ENCODE measurements around the gene MRTFA.

MRTFA gene

GRCh38 chr22:40463683-40464082 lies 172.8 kb downstream of the MRTFA start:
- H3K4me1 ChIP-seq (ENCODE audit: control insufficient read depth, insufficient read depth, low read length, unreplicated experiment) = no peaks in the 10 kb centered on the region
- H3K36me3 ChIP-seq (ENCODE audit: insufficient read depth, low read length) = no peaks in the 10 kb centered on the region
- no peaks in the 10 kb centered on the region for H3K27me3 ChIP-seq (ENCODE audit: insufficient read depth, low read length)
- no peak overlapping the region for H3K4me3 ChIP-seq (ENCODE audit: low read depth, low read length)
- no peak overlapping the region for H3K27ac ChIP-seq (ENCODE audit: low read depth, low read length)
- peaks cover under 1% of the 10 kb centered on the region for H3K79me2 ChIP-seq (ENCODE audit: control insufficient read depth, insufficient read depth, low read length, unreplicated experiment)
- no peak overlapping the region for H2AFZ ChIP-seq (ENCODE audit: low read length, unreplicated experiment)

GRCh38 chr22:40463017-40463631 lies 173.4 kb downstream of the MRTFA start:
- no peak overlapping the region for H2AFZ ChIP-seq (ENCODE audit: low read length, unreplicated experiment)

GRCh38 chr22:40462195-40462984 lies 174.1 kb downstream of the MRTFA start:
- H3K36me3 ChIP-seq (ENCODE audit: insufficient read depth, low read length) = no peaks in the 10 kb centered on the region
- H3K79me2 ChIP-seq (ENCODE audit: control insufficient read depth, insufficient read depth, low read length, unreplicated experiment) = no peaks in the 10 kb centered on the region
- H2AFZ ChIP-seq (ENCODE audit: low read length, unreplicated experiment) = no peak overlapping the region
- no peaks in the 10 kb centered on the region for H3K27me3 ChIP-seq (ENCODE audit: insufficient read depth, low read length)
- no peak overlapping the region for H3K27ac ChIP-seq (ENCODE audit: low read depth, low read length)
- no peaks in the 10 kb centered on the region for H3K4me1 ChIP-seq (ENCODE audit: control insufficient read depth, insufficient read depth, low read length, unreplicated experiment)
- no peak overlapping the region for H3K4me3 ChIP-seq (ENCODE audit: low read depth, low read length)

More at GRCh38 chr22:40463017-40463631, 173.4 kb downstream of the MRTFA start:
- H3K27me3 ChIP-seq (ENCODE audit: insufficient read depth, low read length) = no peaks in the 10 kb centered on the region
- H3K36me3 ChIP-seq (ENCODE audit: insufficient read depth, low read length) = no peaks in the 10 kb centered on the region
- no peaks in the 10 kb centered on the region for H3K79me2 ChIP-seq (ENCODE audit: control insufficient read depth, insufficient read depth, low read length, unreplicated experiment)
- no peak overlapping the region for H3K4me3 ChIP-seq (ENCODE audit: low read depth, low read length)
- no peaks in the 10 kb centered on the region for H3K4me1 ChIP-seq (ENCODE audit: control insufficient read depth, insufficient read depth, low read length, unreplicated experiment)
- no peak overlapping the region for H3K27ac ChIP-seq (ENCODE audit: low read depth, low read length)

GRCh38 chr22:40453671-40454070 lies 182.8 kb downstream of the MRTFA start:
- Histone ChIP-seq H3K79me2 (ENCODE audit: control insufficient read depth, insufficient read depth, low read length, unreplicated experiment) (peaks cover 11% of the 10 kb centered on the region), H3K27me3 (ENCODE audit: insufficient read depth, low read length) (no peaks in the 10 kb centered on the region), H3K36me3 (ENCODE audit: insufficient read depth, low read length) (no peaks in the 10 kb centered on the region), H2AFZ (ENCODE audit: low read length, unreplicated experiment) (no peak overlapping the region), H3K4me1 (ENCODE audit: control insufficient read depth, insufficient read depth, low read length, unreplicated experiment) (peaks cover 17% of the 10 kb centered on the region), H3K27ac (ENCODE audit: low read depth, low read length) (no peak overlapping the region), H3K4me3 (ENCODE audit: low read depth, low read length) (no peak overlapping the region)

GRCh38 chr22:40452730-40453487 lies 183.6 kb downstream of the MRTFA start:
- H3K27me3 ChIP-seq (ENCODE audit: insufficient read depth, low read length) = no peaks in the 10 kb centered on the region
- no peaks in the 10 kb centered on the region for H3K36me3 ChIP-seq (ENCODE audit: insufficient read depth, low read length)
- peaks cover 11% of the 10 kb centered on the region for H3K79me2 ChIP-seq (ENCODE audit: control insufficient read depth, insufficient read depth, low read length, unreplicated experiment)
- H3K27ac ChIP-seq (ENCODE audit: low read depth, low read length) = no peak overlapping the region
- H3K4me1 ChIP-seq (ENCODE audit: control insufficient read depth, insufficient read depth, low read length, unreplicated experiment) = peaks cover 21% of the 10 kb centered on the region
- H2AFZ ChIP-seq (ENCODE audit: low read length, unreplicated experiment) = no peak overlapping the region
- H3K4me3 ChIP-seq (ENCODE audit: low read depth, low read length) = no peak overlapping the region

GRCh38 chr22:40451210-40451609 lies 185.3 kb downstream of the MRTFA start:
- Histone ChIP-seq H3K4me3 (ENCODE audit: low read depth, low read length) (no peak overlapping the region; the same call in 1 of the 2 replicates), H2AFZ (ENCODE audit: low read length, unreplicated experiment) (no peak overlapping the region), H3K27me3 (ENCODE audit: insufficient read depth, low read length) (no peaks in the 10 kb centered on the region), H3K4me1 (ENCODE audit: control insufficient read depth, insufficient read depth, low read length, unreplicated experiment) (peaks cover 21% of the 10 kb centered on the region), H3K36me3 (ENCODE audit: insufficient read depth, low read length) (no peaks in the 10 kb centered on the region), H3K79me2 (ENCODE audit: control insufficient read depth, insufficient read depth, low read length, unreplicated experiment) (peaks cover 15% of the 10 kb centered on the region), H3K27ac (ENCODE audit: low read depth, low read length) (no peak overlapping the region)

- Histone ChIP-seq H3K79me2 (ENCODE audit: control insufficient read depth, insufficient read depth, low read length, unreplicated experiment) (peaks cover 15% of the 10 kb centered on the region), H2AFZ (ENCODE audit: low read length, unreplicated experiment) (no peak overlapping the region), H3K27me3 (ENCODE audit: insufficient read depth, low read length) (no peaks in the 10 kb centered on the region), H3K27ac (ENCODE audit: low read depth, low read length) (no peak overlapping the region), H3K4me1 (ENCODE audit: control insufficient read depth, insufficient read depth, low read length, unreplicated experiment) (peaks cover 21% of the 10 kb centered on the region), H3K4me3 (ENCODE audit: low read depth, low read length) (no peak overlapping the region), H3K36me3 (ENCODE audit: insufficient read depth, low read length) (no peaks in the 10 kb centered on the region)
Measured at GRCh38 chr22:40450616-40451015, 185.9 kb downstream of the MRTFA start.

- H2AFZ ChIP-seq (ENCODE audit: low read length, unreplicated experiment) = no peak overlapping the region
- peak overlapping the region; percentile 77 for H3K27ac ChIP-seq (ENCODE audit: low read depth, low read length)
- H3K36me3 ChIP-seq (ENCODE audit: insufficient read depth, low read length) = no peaks in the 10 kb centered on the region
- H3K4me1 ChIP-seq (ENCODE audit: control insufficient read depth, insufficient read depth, low read length, unreplicated experiment) = peaks cover 21% of the 10 kb centered on the region
- no peaks in the 10 kb centered on the region for H3K27me3 ChIP-seq (ENCODE audit: insufficient read depth, low read length)
- H3K79me2 ChIP-seq (ENCODE audit: control insufficient read depth, insufficient read depth, low read length, unreplicated experiment) = peaks cover 15% of the 10 kb centered on the region
- H3K4me3 ChIP-seq (ENCODE audit: low read depth, low read length) = 0 out of 2 replicates have a peak overlapping the region, but pooled peaks have one; percentile 24
Measured at GRCh38 chr22:40449676-40450035, 186.9 kb downstream of the MRTFA start.

GRCh38 chr22:40446203-40446602 lies 190.3 kb downstream of the MRTFA start:
- Histone ChIP-seq H3K27me3 (ENCODE audit: insufficient read depth, low read length) (no peaks in the 10 kb centered on the region), H3K36me3 (ENCODE audit: insufficient read depth, low read length) (no peaks in the 10 kb centered on the region), H3K4me3 (ENCODE audit: low read depth, low read length) (no peak overlapping the region), H3K4me1 (ENCODE audit: control insufficient read depth, insufficient read depth, low read length, unreplicated experiment) (peaks cover 17% of the 10 kb centered on the region), H3K27ac (ENCODE audit: low read depth, low read length) (no peak overlapping the region), H3K79me2 (ENCODE audit: control insufficient read depth, insufficient read depth, low read length, unreplicated experiment) (peaks cover 12% of the 10 kb centered on the region), H2AFZ (ENCODE audit: low read length, unreplicated experiment) (no peak overlapping the region)

- Histone ChIP-seq H3K36me3 (ENCODE audit: insufficient read depth, low read length) (no peaks in the 10 kb centered on the region), H3K27ac (ENCODE audit: low read depth, low read length) (no peak overlapping the region), H3K4me1 (ENCODE audit: control insufficient read depth, insufficient read depth, low read length, unreplicated experiment) (peaks cover 6% of the 10 kb centered on the region), H3K79me2 (ENCODE audit: control insufficient read depth, insufficient read depth, low read length, unreplicated experiment) (peaks cover 5% of the 10 kb centered on the region), H3K27me3 (ENCODE audit: insufficient read depth, low read length) (no peaks in the 10 kb centered on the region), H2AFZ (ENCODE audit: low read length, unreplicated experiment) (no peak overlapping the region), H3K4me3 (ENCODE audit: low read depth, low read length) (no peak overlapping the region)
Measured at GRCh38 chr22:40444178-40444831, 192.2 kb downstream of the MRTFA start.

Measured in ACC112 (cell line).